ENCODE results near the gene BAIAP2L2.
"Not testable (repeated sequence)": the region's sequence is repeated elsewhere in the genome, so short reads cannot be mapped to it uniquely, and the experiment has no call there.

BAIAP2L2 gene, protein sequence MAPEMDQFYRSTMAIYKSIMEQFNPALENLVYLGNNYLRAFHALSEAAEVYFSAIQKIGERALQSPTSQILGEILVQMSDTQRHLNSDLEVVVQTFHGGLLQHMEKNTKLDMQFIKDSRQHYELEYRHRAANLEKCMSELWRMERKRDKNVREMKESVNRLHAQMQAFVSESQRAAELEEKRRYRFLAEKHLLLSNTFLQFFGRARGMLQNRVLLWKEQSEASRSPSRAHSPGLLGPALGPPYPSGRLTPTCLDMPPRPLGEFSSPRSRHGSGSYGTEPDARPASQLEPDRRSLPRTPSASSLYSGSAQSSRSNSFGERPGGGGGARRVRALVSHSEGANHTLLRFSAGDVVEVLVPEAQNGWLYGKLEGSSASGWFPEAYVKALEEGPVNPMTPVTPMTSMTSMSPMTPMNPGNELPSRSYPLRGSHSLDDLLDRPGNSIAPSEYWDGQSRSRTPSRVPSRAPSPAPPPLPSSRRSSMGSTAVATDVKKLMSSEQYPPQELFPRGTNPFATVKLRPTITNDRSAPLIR

GRCh38 chr22:38110008-38110862 lies at the start of gene BAIAP2L2:
BAIAP2L2 (minus strand) TSS chr22:38110684; CDS start chr22:38110525, 159 bp downstream.
- no peak for DNase-seq

DNA sequence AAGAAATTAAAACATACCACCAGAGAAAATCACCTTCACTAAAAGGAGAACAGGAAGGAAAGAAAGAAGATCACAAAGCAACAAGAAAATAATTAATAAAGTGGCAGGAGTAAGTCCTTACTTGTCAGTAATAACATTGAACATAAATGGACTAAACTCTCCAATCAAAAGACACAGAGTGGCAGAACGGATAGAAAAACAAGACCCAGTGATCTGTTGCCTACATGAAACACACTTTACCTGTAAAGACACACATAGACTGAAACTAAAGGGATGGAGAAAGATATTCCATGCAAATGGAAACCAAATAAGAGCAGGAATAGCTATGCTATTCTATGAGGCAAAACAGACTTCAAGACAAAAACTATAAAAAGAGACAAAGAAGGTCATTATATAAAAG lies 45.2 kb upstream of the BAIAP2L2 start:
- DNase-seq: no peak

DNA sequence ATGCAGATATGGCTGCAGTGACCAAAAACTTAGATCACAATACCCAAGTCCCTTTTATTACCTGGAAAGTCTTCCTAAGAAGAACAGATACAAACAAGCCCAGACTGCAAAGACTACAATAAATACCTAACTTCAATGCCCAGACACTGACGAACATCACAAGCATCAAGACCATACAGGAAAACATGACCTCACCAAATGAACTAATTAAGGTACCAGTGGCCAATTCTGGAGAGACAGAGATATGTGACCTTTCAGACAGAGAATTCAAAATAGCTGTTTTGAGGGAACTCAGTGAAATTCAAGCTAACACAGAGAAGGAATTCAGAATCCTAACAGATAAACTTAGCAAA lies 44.1 kb upstream of the BAIAP2L2 start:
- not testable (repeated sequence) for DNase-seq

DNA sequence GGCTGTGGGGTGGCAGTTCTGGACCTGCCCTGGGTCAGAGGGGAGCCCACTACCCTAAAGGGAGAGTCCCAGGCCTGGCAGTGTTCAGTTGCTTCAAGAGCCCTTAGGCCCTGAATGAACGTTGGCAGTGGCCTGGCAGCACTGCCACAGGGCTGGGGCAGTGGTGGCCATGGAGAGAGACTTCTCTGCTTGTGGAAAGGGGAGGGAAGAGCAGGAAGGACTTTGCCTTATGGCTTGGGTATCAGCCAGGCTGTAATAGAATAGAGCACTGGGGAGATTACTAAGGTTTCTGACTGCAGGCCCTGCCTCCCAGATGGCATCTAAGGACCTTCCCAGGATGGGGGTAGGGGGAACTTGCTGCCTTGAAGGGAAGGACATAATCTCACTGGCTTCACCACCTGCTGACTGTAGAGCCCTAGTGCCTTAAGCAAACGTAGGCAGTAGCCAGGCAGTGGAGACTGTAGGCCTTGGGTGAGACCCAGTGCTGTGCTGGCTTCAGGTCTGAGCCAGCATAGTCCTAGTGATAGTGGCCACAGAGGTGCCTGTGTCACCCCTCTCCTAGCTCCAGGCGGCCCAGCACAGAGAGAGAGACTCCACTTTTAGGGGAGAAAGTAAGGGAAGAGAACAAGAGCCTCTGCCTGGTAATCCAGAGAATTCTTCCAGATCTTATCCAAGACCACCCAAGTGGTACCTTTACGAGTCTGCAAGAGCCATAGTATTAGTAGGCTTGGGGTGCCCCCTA lies 43.5 kb upstream of the BAIAP2L2 start:
- no peak for DNase-seq

DNA sequence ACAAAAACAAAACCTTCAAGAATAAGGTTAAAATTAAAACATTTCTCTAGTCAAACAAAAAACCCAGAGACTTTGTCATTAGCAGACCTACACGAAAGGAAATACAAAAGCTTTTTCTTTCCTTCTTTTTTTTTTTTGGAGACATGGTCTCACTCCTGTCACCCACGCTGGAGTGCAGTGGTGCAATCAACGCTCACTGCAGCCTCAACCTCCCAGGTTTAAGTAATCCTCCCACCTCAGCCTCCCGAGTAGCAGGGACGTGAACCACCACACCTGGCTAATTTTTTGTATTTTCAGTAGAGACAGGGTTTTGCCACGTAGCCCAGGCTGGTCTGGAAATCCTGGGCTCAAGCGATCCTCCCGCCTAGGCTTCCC lies 40.6 kb upstream of the BAIAP2L2 start:
- DNase-seq: no peak

DNA sequence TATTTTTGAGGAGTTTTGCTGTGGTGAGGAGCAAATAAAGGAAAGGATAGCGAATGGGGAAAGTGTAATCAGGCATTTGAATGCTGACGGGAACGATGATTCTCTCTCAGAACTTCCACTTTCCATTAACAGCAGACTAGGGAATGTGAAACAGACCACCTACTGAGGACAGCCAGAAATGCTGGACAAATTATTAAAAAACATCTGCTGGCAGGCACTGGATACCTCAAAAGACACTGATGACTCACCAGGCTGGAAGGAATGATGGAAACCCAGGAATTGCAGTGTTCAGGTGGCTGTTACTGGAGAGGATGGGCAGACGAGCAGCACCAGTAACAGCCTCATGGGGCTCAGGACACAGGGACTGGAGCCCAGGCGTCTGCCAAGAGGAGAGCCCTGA lies 37.8 kb upstream of the BAIAP2L2 start:
- DNase-seq: no peak

- not testable (repeated sequence) for DNase-seq
Observed at GRCh38 chr22:38146166-38146565, 35.7 kb upstream of the BAIAP2L2 start.

- no peak for DNase-seq
Observed at GRCh38 chr22:38144025-38144405, 33.5 kb upstream of the BAIAP2L2 start.

- DNase-seq: no peak
Observed at GRCh38 chr22:38142606-38143005, 32.1 kb upstream of the BAIAP2L2 start.

DNA sequence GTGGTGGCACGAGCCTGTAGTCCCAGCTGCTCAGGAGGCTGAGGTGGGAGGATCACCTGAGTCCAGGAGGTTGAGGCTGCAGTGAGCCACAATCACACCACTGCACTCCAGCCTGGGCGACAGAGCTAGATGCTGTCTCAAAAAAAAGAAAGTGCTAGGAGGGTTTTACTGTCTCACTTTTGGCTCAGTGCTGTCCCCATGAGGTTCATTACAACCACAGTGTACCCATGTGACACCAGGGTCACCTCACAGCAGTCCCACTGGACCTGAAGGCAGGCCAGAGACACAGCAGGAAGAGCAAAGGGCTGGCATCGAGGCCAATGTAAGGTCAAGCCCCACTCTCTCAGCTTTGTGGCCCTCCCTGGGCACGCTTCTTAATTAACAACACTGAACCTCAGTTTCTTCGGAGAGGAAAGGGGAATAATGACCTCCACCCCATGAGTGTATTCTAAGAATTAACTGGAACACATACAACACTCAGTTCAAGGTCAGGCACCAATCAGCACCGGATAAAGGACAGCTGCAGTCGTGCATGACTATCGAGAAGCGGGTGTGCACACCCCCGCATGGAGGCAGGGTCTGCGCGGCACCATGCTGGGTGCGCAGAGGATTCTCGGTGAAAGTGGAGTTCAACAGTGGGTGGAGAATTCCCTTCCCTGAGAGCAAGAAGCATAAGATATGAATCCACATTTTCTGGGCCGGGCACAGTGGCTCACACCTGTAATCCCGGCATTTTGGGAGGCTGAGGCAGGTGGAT lies 30.9 kb upstream of the BAIAP2L2 start:
- DNase-seq: no peak

- no peak for DNase-seq
Observed at GRCh38 chr22:38139901-38140300, 29.4 kb upstream of the BAIAP2L2 start.

DNA sequence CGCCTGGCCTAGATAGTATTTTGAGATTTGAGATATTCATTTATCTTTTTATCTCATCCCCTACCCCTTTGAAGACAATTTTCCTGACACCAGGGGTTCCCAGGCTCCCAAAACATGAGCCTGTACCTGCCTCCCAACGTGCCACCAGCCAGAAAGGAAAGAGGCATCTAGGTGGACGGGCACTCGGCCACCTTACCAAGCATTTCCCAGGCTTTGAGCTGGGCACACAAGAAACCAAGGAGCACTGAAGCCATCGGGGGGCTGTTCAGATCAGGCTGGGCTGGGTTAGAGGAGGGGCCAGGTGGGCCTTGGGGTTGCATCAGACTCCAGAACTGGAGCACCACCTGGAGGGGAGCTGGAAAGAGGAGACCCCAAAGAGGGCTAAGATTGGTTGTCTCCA lies 28.5 kb upstream of the BAIAP2L2 start:
- no peak for DNase-seq

- no peak for DNase-seq
Observed at GRCh38 chr22:38137876-38138687, 27.6 kb upstream of the BAIAP2L2 start.

GRCh38 chr22:38136607-38137006 lies 26.1 kb upstream of the BAIAP2L2 start:
- DNase-seq: no peak

DNA sequence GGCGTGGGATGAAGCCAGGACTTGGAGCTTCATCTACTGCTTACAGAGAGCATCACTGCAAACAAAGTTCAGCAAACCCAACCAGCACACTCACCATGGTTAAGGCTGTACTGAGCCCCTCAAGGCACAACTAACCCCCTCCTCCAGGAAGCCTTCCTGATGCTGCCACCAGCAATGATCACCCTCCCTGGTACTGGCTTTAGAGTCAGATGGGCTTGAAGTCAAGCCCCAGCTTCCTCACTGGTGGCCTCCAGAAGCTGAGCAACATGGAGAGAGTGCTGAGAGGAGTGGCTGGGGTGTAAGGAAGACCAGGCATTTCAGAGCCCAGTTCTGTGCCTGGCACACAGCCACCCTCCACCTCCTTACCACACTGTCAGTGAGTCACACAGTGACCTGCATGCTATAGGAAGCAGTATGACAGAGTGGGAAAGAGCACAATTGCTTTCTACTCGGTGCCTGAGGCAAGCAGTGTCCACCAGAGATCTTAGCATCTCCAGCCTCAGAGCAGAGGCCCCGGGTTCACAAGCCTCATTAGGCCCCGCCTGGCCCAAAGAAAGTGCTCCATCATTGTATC lies 24.7 kb upstream of the BAIAP2L2 start:
- DNase-seq: no peak

DNA sequence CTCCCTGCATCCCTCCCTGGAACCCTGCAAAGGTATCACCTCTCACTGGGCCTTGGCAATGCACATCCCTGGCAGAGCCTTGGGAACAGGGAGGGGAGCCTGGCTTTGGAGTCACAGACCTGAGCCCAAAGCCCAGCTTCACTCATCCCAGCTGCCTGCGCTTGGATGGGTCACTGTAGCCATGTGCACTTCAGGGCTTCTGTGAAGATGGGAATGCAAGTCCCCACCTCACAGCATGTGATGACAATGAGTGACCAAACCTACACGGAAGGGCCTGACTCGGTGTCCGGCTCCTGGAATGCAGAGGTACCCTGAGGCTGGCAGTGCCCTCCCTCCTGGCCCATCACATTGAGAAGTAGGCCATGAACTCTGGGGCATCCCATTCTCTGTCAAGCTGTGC lies 22.8 kb upstream of the BAIAP2L2 start:
- DNase-seq: no peak

DNA sequence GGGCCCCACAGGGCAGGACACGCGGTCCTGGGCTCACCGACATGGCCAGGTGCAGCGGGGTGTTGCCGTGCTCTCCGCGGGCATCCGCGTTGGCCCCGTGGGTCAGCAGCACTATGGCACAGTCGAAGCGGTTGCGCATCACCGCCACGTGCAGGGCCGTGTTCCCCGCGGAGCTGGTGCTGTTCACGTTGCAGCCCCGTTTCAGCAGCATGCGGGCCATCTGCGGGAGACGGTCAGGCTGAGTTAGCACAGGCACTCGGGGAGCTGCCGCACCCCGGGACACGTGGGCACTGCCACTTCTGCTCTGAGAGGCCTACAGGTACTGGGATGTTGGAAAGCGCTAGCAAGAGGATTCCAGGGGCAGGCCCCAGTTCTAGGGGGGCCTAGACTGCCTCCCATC lies 22.3 kb upstream of the BAIAP2L2 start:
- no peak for DNase-seq

GRCh38 chr22:38132136-38132535 lies 21.7 kb upstream of the BAIAP2L2 start:
- no peak for DNase-seq

GRCh38 chr22:38131399-38131798 lies 20.9 kb upstream of the BAIAP2L2 start:
- no peak for DNase-seq

- no peak for DNase-seq
Observed at GRCh38 chr22:38129856-38130255, 19.4 kb upstream of the BAIAP2L2 start.

- DNase-seq: no peak
Observed at GRCh38 chr22:38129021-38129420, 18.5 kb upstream of the BAIAP2L2 start.
